IPS-15b (cell line): ENCODE results near the gene AOC1.
"Not testable (repeated sequence)": the region's sequence is repeated elsewhere in the genome, so short reads cannot be mapped to it uniquely, and the experiment has no call there.

Experiments
- H3K27me3 ChIP-seq: one replicate; pipeline ENCODE4 v1.6.1; 2013; ENCODE audit warnings: low read length; ENCODE audit not compliant: control insufficient read depth, insufficient read depth
- H3K36me3 ChIP-seq: one replicate; pipeline ENCODE4 v1.6.1; 2013; ENCODE audit warnings: low read length; ENCODE audit not compliant: control insufficient read depth, insufficient read depth
- H3K4me1 ChIP-seq: one replicate; pipeline ENCODE4 v1.6.1; 2013; ENCODE audit warnings: mild to moderate bottlenecking, low read length; ENCODE audit not compliant: control insufficient read depth, insufficient read depth
- H3K4me3 ChIP-seq: one replicate; pipeline ENCODE4 v1.5.1; 2013; ENCODE audit warnings: low read depth, low read length
- H3K9ac ChIP-seq: one replicate; pipeline ENCODE4 v1.6.1; 2013; ENCODE audit warnings: low read depth, mild to moderate bottlenecking, low read length
- H3K9me3 ChIP-seq: one replicate; pipeline ENCODE4 v1.6.1; 2013; ENCODE audit warnings: mild to moderate bottlenecking, low read length; ENCODE audit not compliant: control insufficient read depth, insufficient read depth

AOC1 gene

DNA sequence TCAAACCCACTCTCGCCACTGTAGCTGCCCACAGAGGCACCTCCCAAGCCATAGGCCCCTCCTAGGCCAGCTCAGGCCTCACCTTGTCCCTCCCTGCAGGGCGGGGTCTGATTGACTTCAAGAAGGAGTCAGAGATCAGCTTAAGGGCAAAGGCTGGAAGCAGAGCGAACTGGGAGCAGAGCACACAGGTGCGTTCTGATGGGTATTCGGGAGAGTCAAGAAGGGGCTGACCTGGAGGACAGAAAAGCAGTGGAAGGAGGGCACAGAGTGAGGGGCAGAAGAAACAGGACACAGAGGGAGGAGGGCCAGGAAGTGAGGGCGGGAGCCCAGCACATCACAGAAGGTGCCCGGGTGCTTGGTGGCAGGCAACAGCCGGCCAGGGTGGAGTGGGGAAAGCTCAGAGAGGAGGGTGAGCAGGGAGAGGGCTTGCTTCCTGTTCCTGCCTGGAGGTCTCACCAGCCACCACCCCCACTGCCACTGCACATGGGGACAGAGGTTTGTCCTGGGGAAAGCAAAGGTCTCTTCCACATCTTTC is at the start of gene AOC1:
TSS of gene AOC1 (plus strand) at position 147 of the 535 bp plus-strand sequence. CDS start 3,954 bp downstream, outside the sequence.
- Histone ChIP-seq H3K9ac (no peak within 1 kb of the TSS), H3K27me3 (no peaks in the 10 kb centered on the region), H3K4me3 (no peak within 1 kb of the TSS), H3K36me3 (no peaks in the 10 kb centered on the region), H3K9me3 (no peaks in the 10 kb centered on the region), H3K4me1 (no peaks in the 10 kb centered on the region)

- H3K4me3 ChIP-seq, result no peak overlapping the region
- H3K36me3 ChIP-seq, result no peaks in the 10 kb centered on the region
- peaks cover 52% of the 10 kb centered on the region for H3K27me3 ChIP-seq
- no peaks in the 10 kb centered on the region for H3K4me1 ChIP-seq
- no peaks in the 10 kb centered on the region for H3K9me3 ChIP-seq
- no peak overlapping the region for H3K9ac ChIP-seq
Observed at GRCh38 chr7:150803161-150803860, 49.0 kb upstream of the AOC1 start.

DNA sequence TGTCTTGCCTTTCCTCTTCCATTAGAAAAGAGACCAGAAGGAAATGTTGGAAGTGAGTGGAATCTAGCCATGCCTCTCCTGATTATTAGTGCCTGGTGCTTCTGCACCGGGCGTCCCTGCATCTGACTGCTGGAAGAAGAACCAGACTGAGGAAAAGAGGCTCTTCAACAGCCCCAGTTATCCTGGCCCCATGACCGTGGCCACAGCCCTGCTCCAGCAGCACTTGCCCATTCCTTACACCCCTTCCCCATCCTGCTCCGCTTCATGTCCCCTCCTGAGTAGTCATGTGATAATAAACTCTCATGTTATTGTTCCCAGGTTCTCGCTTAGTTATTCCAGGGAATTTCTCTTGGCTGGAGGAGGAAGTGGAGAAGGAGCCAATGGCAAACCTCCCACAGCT is 47.5 kb upstream of the AOC1 start:
- Histone ChIP-seq H3K9me3 (no peaks in the 10 kb centered on the region), H3K4me1 (no peaks in the 10 kb centered on the region), H3K36me3 (no peaks in the 10 kb centered on the region), H3K9ac (no peak overlapping the region), H3K4me3 (no peak overlapping the region), H3K27me3 (peaks cover 38% of the 10 kb centered on the region)

DNA sequence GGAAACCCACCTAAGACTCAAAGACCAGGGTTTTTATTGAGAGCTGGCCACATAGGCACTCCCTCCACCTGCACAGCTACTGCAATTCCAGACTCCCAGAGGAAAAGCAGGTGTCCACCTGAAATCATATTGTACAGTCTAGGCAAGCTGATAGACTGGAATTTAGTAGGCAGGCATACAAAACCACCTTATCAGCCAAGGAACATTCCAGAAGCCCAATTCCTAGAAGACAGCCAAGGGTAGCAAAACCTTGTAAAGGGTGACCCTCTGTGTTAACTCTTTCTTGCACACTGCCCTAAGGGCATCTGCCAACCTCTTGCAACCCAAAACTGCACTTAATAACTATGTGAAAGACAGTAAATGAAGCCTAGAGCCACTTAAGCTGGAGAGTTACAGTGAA is 46.5 kb upstream of the AOC1 start:
- no peak overlapping the region for H3K9ac ChIP-seq
- no peaks in the 10 kb centered on the region for H3K4me1 ChIP-seq
- H3K27me3 ChIP-seq, result peaks cover 29% of the 10 kb centered on the region
- H3K9me3 ChIP-seq, result no peaks in the 10 kb centered on the region
- no peaks in the 10 kb centered on the region for H3K36me3 ChIP-seq
- H3K4me3 ChIP-seq, result no peak overlapping the region

- Histone ChIP-seq H3K27me3 (peaks cover 23% of the 10 kb centered on the region), H3K4me1 (no peaks in the 10 kb centered on the region), H3K36me3 (no peaks in the 10 kb centered on the region), H3K9ac (no peak overlapping the region), H3K9me3 (no peaks in the 10 kb centered on the region), H3K4me3 (no peak overlapping the region)
Observed at GRCh38 chr7:150806454-150806853, 45.9 kb upstream of the AOC1 start.

GRCh38 chr7:150806863-150807262 is 45.5 kb upstream of the AOC1 start:
- Histone ChIP-seq H3K27me3 (peaks cover 19% of the 10 kb centered on the region), H3K36me3 (no peaks in the 10 kb centered on the region), H3K4me1 (no peaks in the 10 kb centered on the region), H3K4me3 (no peak overlapping the region), H3K9ac (no peak overlapping the region), H3K9me3 (no peaks in the 10 kb centered on the region)

GRCh38 chr7:150807616-150808438 is 44.5 kb upstream of the AOC1 start:
- H3K4me3 ChIP-seq, H3K9ac ChIP-seq, H3K4me1 ChIP-seq, H3K27me3 ChIP-seq, H3K9me3 ChIP-seq, H3K36me3 ChIP-seq: not testable (repeated sequence)

- no peaks in the 10 kb centered on the region for H3K4me1 ChIP-seq
- no peak overlapping the region for H3K9ac ChIP-seq
- H3K36me3 ChIP-seq, result no peaks in the 10 kb centered on the region
- no peak overlapping the region for H3K4me3 ChIP-seq
- no peaks in the 10 kb centered on the region for H3K9me3 ChIP-seq
- H3K27me3 ChIP-seq, result no peaks in the 10 kb centered on the region
Observed at GRCh38 chr7:150814328-150815001, 37.9 kb upstream of the AOC1 start.

DNA sequence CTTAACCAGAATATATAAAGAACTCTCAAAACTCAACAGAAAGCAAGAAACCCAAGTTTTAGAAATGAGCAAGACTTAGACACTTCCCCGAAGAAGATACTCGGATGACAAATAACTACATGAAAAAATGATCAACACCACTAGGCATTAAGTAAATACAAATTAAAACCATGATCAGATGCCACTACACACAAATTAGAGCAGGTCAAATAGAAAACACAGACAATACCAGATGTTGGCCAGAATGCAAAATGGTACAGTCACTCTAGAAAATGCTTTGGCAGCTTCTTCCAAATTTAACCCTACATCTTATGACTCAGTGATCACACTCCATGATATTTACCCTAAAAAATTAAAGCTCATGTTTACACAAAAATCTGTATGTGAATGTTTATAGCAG is 33.3 kb upstream of the AOC1 start:
- Histone ChIP-seq H3K36me3 (no peaks in the 10 kb centered on the region), H3K9ac (no peak overlapping the region), H3K27me3 (no peaks in the 10 kb centered on the region), H3K9me3 (no peaks in the 10 kb centered on the region), H3K4me3 (no peak overlapping the region), H3K4me1 (no peaks in the 10 kb centered on the region)

- Histone ChIP-seq H3K4me1 (no peaks in the 10 kb centered on the region), H3K9ac (no peak overlapping the region), H3K36me3 (no peaks in the 10 kb centered on the region), H3K9me3 (no peaks in the 10 kb centered on the region), H3K4me3 (no peak overlapping the region), H3K27me3 (no peaks in the 10 kb centered on the region)
Observed at GRCh38 chr7:150820148-150820547, 32.2 kb upstream of the AOC1 start.

- Histone ChIP-seq H3K4me1 (no peaks in the 10 kb centered on the region), H3K36me3 (no peaks in the 10 kb centered on the region), H3K4me3 (no peak overlapping the region), H3K9me3 (no peaks in the 10 kb centered on the region), H3K9ac (no peak overlapping the region), H3K27me3 (no peaks in the 10 kb centered on the region)
Observed at GRCh38 chr7:150820578-150821198, 31.6 kb upstream of the AOC1 start.
